ENCODE results near the gene FAM117B.

- TF ChIP-seq EZH2 (IDR thresholded peaks at IDR 0.05): no peak
- no peak for TF ChIP-seq POLR2AphosphoS5 (IDR thresholded peaks at IDR 0.05; ENCODE audit: borderline replicate concordance, low read depth, low read length)
Observed at GRCh38 chr2:202599105-202599504, 35.7 kb upstream of the FAM117B start.

Data from SK-N-MC (cell line).